ENCODE results near the gene TSFM. TPM values are rescaled to one million over a fixed set of nuclear protein-coding genes. Genes with fewer than 3 reads are reported as not detected.
"Not testable (repeated sequence)": the region's sequence is repeated elsewhere in the genome, so short reads cannot be mapped to it uniquely, and the experiment has no call there.

TSFM gene
- total and polyA plus RNA-seq, 2 donors, result 28.6 to 29.2 TPM

DNA sequence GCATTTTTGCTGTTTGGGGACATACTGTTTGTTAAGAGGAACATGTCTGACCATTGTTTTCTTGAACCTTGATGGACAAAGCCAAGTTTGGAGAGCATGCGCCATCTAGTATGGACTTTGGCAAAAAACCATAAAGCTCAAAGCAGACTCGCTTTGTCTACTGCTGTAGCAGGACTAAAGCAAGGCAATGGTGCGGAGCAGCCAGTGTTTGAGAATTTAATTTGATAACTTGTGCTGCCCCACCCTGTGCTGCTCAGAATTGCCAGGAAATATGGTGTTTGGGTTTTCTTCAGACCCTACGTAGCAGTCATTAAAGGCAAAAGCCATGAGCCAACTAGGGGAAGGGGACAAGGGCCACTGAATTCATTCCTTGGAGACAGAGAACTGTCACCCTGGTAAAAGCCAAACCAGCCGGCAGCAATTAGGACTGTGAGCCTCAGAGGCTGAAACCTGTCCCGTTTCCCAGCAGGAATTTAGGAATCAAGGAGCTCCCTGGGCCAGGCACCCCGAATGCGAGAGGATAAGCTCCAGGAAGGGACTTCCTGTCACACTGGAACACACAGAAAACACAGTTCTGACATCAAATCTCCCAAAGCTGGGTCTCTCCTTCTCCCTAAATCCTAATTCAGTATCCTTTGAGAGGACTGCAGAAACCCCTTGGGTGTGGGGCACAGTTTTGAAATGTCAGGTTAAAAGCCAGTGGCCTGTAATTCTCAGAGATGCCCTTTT, 34.8 kb downstream of the TSFM start:
- Histone ChIP-seq H3K36me3 (ENCODE audit: control insufficient read depth in 2 of 2, insufficient read depth in 2 of 2, low read length in 1 of 2) (peaks cover 26 to 44% of the 10 kb centered on the region in 2 donors), H3K27ac (ENCODE audit: low read depth in 1 of 2, low read length in 1 of 2) (peak overlapping the region; percentile 34 to 60), H3K27me3 (ENCODE audit: control insufficient read depth in 2 of 2, insufficient read depth in 1 of 2, low read length in 1 of 2) (no peaks in the 10 kb centered on the region), H3K4me3 (ENCODE audit: low read length in 2 of 2) (no peak overlapping the region), H3K9me3 (ENCODE audit: control insufficient read depth in 2 of 2, insufficient read depth in 1 of 2, low read length in 1 of 2) (no peaks in the 10 kb centered on the region), H3K4me1 (ENCODE audit: control insufficient read depth in 2 of 2, insufficient read depth in 2 of 2, low read length in 2 of 2) (peaks cover 4 to 11% of the 10 kb centered on the region in 2 donors)
- 95% methylated on average over 8 of the region's 8 CpGs for WGBS
- no peak for DNase-seq (ENCODE audit: low read depth in 6 of 9, low spot score in 9 of 9)

DNA sequence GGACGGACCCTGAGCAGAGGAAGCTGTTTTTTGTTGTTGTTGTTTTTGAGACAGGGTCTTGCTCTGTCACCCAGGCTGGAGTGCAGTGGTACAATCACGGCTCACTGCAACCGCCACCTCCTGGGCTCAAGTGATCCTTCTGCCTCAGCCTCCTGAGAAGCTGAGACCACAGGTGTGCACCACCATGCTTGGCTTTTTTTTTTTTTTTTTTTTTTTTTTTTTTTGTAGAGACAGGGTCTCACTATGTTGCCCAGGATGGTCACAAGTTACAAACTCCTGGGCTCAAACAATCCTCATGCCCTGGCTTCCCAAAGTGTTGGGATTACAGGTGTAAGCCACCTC, 35.4 kb downstream of the TSFM start:
- peaks cover 4 to 11% of the 10 kb centered on the region in 2 donors for H3K4me1 ChIP-seq (ENCODE audit: control insufficient read depth in 2 of 2, insufficient read depth in 2 of 2, low read length in 2 of 2)
- peaks cover 31 to 49% of the 10 kb centered on the region in 2 donors for H3K36me3 ChIP-seq (ENCODE audit: control insufficient read depth in 2 of 2, insufficient read depth in 2 of 2, low read length in 1 of 2)
- not testable (repeated sequence) for H3K9me3 ChIP-seq (ENCODE audit: control insufficient read depth in 2 of 2, insufficient read depth in 1 of 2, low read length in 1 of 2); DNase-seq (ENCODE audit: low read depth in 6 of 9, low spot score in 9 of 9); H3K4me3 ChIP-seq (ENCODE audit: low read length in 2 of 2); H3K27me3 ChIP-seq (ENCODE audit: control insufficient read depth in 2 of 2, insufficient read depth in 1 of 2, low read length in 1 of 2)
- peak overlapping the region in 1 of 2 donors; percentile 34 for H3K27ac ChIP-seq (ENCODE audit: low read depth in 1 of 2, low read length in 1 of 2)
- WGBS, result 98% methylated on average over 3 of the region's 3 CpGs

DNA sequence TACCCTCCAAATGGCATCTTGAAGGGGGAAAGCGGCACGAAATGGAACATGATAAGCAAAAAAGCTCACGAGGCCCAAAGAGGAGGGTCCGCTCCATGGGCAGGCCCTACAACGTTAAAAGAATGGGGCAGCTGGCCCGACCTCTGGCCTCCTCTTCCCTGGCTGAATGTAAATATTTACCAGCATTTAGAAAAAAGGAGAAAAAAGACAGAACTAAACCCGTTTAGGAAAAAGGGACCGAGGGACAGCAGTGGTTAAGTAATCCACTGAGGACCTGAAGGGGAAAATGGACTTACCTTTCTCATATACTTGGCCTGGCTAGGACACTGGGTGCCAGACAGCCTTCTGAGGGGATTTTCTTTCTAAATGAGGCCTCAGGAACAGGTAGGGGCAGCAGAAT, 37.5 kb downstream of the TSFM start:
- not testable (repeated sequence) for H3K27ac ChIP-seq (ENCODE audit: low read depth in 1 of 2, low read length in 1 of 2); DNase-seq (ENCODE audit: low read depth in 6 of 9, low spot score in 9 of 9); H3K4me3 ChIP-seq (ENCODE audit: low read length in 2 of 2); H3K9me3 ChIP-seq (ENCODE audit: control insufficient read depth in 2 of 2, insufficient read depth in 1 of 2, low read length in 1 of 2); H3K27me3 ChIP-seq (ENCODE audit: control insufficient read depth in 2 of 2, insufficient read depth in 1 of 2, low read length in 1 of 2)
- WGBS, result 96% methylated on average over 8 of the region's 8 CpGs
- Histone ChIP-seq H3K4me1 (ENCODE audit: control insufficient read depth in 2 of 2, insufficient read depth in 2 of 2, low read length in 2 of 2) (peaks cover 4 to 11% of the 10 kb centered on the region in 2 donors), H3K36me3 (ENCODE audit: control insufficient read depth in 2 of 2, insufficient read depth in 2 of 2, low read length in 1 of 2) (peaks cover 53 to 71% of the 10 kb centered on the region in 2 donors)

DNA sequence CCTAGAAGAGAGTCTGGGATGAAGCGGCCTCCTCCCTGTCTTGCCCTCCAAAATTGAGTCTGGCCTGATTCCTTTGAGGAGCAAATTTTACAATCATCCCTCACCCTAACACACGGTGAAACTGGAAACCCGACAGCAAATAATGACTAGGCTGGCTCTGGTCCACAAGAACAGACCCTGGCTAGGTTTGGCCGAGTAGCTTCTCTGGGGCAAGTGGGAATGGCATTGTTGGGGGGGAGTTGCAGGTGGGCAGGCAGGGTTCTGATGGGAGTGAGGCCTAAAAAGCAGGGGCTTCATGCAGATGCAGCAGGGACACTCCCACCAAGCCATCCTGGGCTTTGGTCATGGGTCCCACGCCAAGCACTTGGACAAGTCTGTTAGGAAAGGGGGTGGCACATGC, 38.4 kb downstream of the TSFM start:
- H3K27ac ChIP-seq (ENCODE audit: low read depth in 1 of 2, low read length in 1 of 2); H3K9me3 ChIP-seq (ENCODE audit: control insufficient read depth in 2 of 2, insufficient read depth in 1 of 2, low read length in 1 of 2); H3K4me1 ChIP-seq (ENCODE audit: control insufficient read depth in 2 of 2, insufficient read depth in 2 of 2, low read length in 2 of 2); DNase-seq (ENCODE audit: low read depth in 6 of 9, low spot score in 9 of 9); H3K4me3 ChIP-seq (ENCODE audit: low read length in 2 of 2); H3K27me3 ChIP-seq (ENCODE audit: control insufficient read depth in 2 of 2, insufficient read depth in 1 of 2, low read length in 1 of 2): not testable (repeated sequence)
- 96% methylated on average over 5 of the region's 5 CpGs for WGBS
- peaks cover 62 to 76% of the 10 kb centered on the region in 2 donors for H3K36me3 ChIP-seq (ENCODE audit: control insufficient read depth in 2 of 2, insufficient read depth in 2 of 2, low read length in 1 of 2)

DNA sequence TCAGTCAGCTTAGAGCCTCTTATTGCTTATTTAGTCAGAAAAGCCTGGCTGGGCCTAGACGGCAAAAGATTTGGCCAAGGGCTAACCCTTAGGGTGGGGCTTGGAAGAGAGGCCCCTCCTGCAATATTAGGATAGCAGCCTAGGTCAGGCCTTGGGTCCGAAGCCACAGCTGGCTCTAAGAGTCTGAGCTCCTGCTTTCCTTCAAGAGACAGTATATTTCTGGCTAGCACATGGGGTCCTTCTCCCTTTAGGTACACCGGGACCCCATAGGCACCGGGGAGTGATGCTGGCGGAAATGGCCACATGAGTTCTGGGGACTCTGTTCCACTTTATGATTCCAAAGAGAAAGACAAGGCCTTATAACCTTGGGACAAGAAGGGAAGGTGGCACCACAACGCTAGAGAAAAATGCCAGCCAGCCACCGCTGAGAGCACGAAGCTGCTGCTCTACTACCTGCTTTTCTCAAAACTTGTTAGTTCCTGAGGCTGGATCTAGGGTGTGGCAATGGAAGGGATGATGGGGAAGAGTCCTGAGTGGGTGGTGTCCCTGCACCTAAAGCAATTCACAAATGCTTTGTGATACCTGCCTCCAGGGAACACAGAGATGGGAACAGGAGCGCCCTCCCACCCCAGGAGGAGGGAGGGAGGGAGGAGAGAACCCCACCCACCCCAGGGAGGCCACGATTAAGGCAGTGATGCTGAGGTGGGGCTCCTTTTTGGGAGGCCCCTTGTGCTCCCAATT, 39.1 kb downstream of the TSFM start:
- H3K4me1 ChIP-seq (ENCODE audit: control insufficient read depth in 2 of 2, insufficient read depth in 2 of 2, low read length in 2 of 2), result peaks cover 0 to 3% of the 10 kb centered on the region in 2 donors
- no peaks in the 10 kb centered on the region for H3K9me3 ChIP-seq (ENCODE audit: control insufficient read depth in 2 of 2, insufficient read depth in 1 of 2, low read length in 1 of 2)
- DNase-seq (ENCODE audit: low read depth in 6 of 9, low spot score in 9 of 9), result no peak
- 97% methylated on average over 10 of the region's 10 CpGs for WGBS
- H3K27me3 ChIP-seq (ENCODE audit: control insufficient read depth in 2 of 2, insufficient read depth in 1 of 2, low read length in 1 of 2), result no peaks in the 10 kb centered on the region
- H3K27ac ChIP-seq (ENCODE audit: low read depth in 1 of 2, low read length in 1 of 2), result no peak overlapping the region
- peaks cover 68 to 82% of the 10 kb centered on the region in 2 donors for H3K36me3 ChIP-seq (ENCODE audit: control insufficient read depth in 2 of 2, insufficient read depth in 2 of 2, low read length in 1 of 2)
- no peak overlapping the region for H3K4me3 ChIP-seq (ENCODE audit: low read length in 2 of 2)

DNA sequence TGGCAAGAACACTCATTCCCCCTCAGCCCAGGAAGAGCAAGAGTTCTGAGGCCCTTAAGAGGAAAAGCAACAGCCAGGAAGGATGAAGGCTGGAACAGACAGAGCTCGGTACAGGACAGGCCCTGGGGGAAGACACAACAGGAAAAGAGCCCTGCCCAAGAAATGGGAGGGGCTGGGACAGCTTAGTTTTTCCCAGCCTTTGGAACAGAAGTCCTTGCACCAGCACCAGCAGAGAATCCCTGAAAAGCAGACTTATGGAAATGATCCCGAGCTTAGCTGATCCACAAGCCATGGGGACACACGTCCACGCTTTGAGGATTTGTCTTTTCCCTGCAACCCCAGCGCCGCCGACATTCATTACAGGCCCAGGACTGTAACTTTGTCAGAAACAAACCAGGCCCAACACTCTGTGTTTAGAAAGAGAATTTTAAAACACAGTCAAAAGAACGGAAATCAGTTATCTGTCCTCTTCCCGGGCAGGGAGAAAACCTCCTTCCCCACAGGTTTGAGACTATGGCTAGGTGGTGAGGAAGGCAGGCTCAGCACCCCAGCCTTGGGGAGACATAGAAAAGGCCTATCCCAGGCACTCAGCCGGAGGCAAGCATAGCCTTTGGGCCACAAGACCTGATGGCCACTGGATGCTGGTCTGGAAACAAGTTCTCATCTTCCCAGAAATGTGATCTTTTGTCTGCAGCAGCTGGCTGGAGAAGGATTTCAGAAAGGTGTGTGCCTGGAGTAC, 40.0 kb downstream of the TSFM start:
- no peaks in the 10 kb centered on the region for H3K9me3 ChIP-seq (ENCODE audit: control insufficient read depth in 2 of 2, insufficient read depth in 1 of 2, low read length in 1 of 2)
- no peaks in the 10 kb centered on the region for H3K4me1 ChIP-seq (ENCODE audit: control insufficient read depth in 2 of 2, insufficient read depth in 2 of 2, low read length in 2 of 2)
- no peak overlapping the region for H3K4me3 ChIP-seq (ENCODE audit: low read length in 2 of 2)
- H3K36me3 ChIP-seq (ENCODE audit: control insufficient read depth in 2 of 2, insufficient read depth in 2 of 2, low read length in 1 of 2), result peaks cover 77 to 92% of the 10 kb centered on the region in 2 donors
- DNase-seq (ENCODE audit: low read depth in 6 of 9, low spot score in 9 of 9), result no peak
- 97% methylated on average over 10 of the region's 10 CpGs for WGBS
- H3K27ac ChIP-seq (ENCODE audit: low read depth in 1 of 2, low read length in 1 of 2), result peak overlapping the region in 1 of 2 donors; percentile 20
- no peaks in the 10 kb centered on the region for H3K27me3 ChIP-seq (ENCODE audit: control insufficient read depth in 2 of 2, insufficient read depth in 1 of 2, low read length in 1 of 2)

DNA sequence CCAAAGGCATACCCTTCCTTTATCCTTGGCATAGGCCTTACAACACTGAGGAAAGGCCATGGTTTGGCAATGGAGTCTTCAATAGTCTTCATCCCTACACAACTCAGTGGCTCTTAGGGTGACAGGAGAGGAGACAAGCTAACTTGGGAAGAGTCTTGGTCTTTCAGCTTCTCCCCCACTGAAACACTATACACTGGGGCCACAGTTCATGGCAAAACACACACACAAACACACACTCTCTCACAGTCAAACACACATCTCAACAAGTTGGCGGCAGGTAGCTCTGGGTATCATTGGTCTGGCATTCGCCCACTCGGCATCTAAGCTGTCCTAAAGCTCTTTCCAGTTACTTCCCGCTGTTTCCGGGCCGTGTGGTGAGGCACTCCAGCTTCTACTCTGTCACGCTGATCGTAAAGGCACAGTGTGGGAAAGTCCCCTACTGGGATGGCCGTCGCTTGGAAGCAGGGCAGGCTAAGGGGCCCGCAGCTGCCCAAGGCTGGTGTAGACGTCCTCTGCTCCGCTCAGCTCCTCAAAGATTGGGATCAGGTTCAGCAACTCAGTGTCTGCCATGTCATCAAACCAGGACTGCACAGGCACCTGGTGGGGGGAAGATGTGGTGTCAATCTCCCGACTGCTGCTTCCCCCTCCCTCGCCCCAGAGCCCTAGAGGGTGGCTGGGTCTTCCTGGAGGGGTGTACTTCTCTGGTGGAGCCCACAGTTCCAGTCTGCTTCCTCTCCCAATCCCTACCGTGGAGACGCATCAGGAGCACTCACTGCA, 40.7 kb downstream of the TSFM start:
- WGBS, result 95% methylated on average over 17 of the region's 17 CpGs
- no peak for DNase-seq (ENCODE audit: low read depth in 6 of 9, low spot score in 9 of 9)

DNA sequence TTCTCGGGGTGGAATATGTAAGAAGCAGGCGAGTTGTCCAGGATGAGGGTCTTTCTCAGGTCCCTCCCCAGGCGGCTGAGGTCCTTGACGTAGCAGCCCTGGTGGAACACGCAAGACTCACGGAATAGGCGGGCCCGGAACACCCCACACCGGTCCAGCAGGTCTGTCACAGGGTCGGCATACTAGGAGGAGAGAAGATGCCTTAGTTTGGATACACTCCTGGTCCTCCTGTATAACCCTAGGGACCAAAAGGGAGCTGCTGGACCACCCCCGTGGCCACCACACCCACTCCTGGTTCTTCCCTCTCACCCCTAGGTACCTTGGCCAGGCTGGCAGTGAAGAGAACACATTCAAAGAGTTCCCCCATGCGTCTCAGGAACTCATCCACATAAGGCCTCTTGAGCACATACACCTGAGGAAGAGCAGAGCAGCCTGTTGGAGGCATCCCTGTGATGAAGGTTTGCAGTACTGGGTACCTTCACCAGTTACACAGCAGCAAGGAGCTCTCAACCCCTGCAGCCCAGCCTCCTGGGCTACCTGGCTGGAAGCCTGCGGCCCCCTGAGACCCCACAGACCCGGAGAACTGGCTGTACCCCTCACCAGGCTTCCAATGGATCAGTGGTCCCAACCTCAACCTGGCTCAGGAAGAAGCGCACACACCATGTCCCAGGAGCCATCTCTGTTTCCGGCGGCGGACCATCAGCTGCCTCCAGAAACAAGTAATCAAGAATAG, 41.5 kb downstream of the TSFM start:
- 96% methylated on average over 18 of the region's 18 CpGs for WGBS
- no peak overlapping the region for H3K27ac ChIP-seq (ENCODE audit: low read depth in 1 of 2, low read length in 1 of 2)

More for the DNA sequence above, 40.7 kb downstream of the TSFM start:
- Histone ChIP-seq H3K27me3 (ENCODE audit: control insufficient read depth in 2 of 2, insufficient read depth in 1 of 2, low read length in 1 of 2) (no peaks in the 10 kb centered on the region), H3K27ac (ENCODE audit: low read depth in 1 of 2, low read length in 1 of 2) (no peak overlapping the region), H3K36me3 (ENCODE audit: control insufficient read depth in 2 of 2, insufficient read depth in 2 of 2, low read length in 1 of 2) (peaks cover 82 to 95% of the 10 kb centered on the region in 2 donors), H3K4me1 (ENCODE audit: control insufficient read depth in 2 of 2, insufficient read depth in 2 of 2, low read length in 2 of 2) (no peaks in the 10 kb centered on the region), H3K9me3 (ENCODE audit: control insufficient read depth in 2 of 2, insufficient read depth in 1 of 2, low read length in 1 of 2) (no peaks in the 10 kb centered on the region), H3K4me3 (ENCODE audit: low read length in 2 of 2) (no peak overlapping the region)

More for the DNA sequence above, 41.5 kb downstream of the TSFM start:
- Histone ChIP-seq H3K4me3 (ENCODE audit: low read length in 2 of 2) (no peak overlapping the region), H3K27me3 (ENCODE audit: control insufficient read depth in 2 of 2, insufficient read depth in 1 of 2, low read length in 1 of 2) (no peaks in the 10 kb centered on the region), H3K4me1 (ENCODE audit: control insufficient read depth in 2 of 2, insufficient read depth in 2 of 2, low read length in 2 of 2) (peaks cover 0 to under 1% of the 10 kb centered on the region in 2 donors), H3K9me3 (ENCODE audit: control insufficient read depth in 2 of 2, insufficient read depth in 1 of 2, low read length in 1 of 2) (no peaks in the 10 kb centered on the region), H3K36me3 (ENCODE audit: control insufficient read depth in 2 of 2, insufficient read depth in 2 of 2, low read length in 1 of 2) (peaks cover 82 to 95% of the 10 kb centered on the region in 2 donors)
- DNase-seq (ENCODE audit: low read depth in 6 of 9, low spot score in 9 of 9), result no peak

Measured in thymus (tissue), 11 donors.